Measurements from ENCODE around the gene LENG8.
"Not testable (repeated sequence)": the region's sequence is repeated elsewhere in the genome, so short reads cannot be mapped to it uniquely, and the experiment has no call there.

The LENG8 gene

DNA sequence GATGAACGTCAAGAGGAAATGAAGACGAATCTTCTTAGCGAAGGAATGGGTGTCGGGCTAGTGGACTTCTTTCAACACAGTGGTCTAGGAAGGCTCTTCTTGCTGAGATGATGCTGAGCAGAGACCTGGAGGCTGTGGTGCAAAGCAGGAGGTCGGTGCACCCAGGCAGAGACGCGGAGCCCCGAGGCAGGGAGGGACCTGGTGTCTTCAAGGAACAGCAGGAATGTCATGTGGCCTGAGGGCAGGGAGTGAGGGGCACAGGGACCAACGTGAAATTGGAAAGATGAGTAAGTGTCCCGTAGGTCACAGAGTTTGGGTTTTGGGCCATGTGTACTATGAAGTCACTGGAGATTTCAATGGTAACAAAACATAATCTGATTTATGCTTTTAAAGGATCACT, 35.5 kb downstream of the LENG8 start:
- no peak for DNase-seq (ENCODE audit: low read depth)

- DNase-seq (ENCODE audit: low read depth), result no peak
Observed at GRCh38 chr19:54485851-54486250, 36.9 kb downstream of the LENG8 start.

DNA sequence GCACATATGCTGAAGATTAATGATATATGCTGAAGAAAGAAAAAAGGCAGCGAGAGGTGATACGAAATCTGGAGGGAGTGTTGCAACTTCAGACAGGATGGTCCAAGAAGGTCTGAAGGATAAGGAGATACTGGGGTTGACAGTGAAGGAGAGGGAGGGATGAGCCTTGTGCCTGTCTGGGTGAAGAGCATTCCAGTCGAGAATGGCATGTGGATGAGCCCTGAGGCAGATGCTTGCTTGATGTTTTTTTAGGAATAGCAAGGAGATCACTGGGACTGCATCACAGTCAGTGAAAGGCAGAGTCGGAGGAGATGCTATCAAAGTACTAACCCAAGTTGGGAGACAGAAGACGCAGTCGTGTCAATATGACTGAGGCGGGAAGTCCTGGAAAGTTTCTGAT, 40.3 kb downstream of the LENG8 start:
- no peak for DNase-seq (ENCODE audit: low read depth)

DNA sequence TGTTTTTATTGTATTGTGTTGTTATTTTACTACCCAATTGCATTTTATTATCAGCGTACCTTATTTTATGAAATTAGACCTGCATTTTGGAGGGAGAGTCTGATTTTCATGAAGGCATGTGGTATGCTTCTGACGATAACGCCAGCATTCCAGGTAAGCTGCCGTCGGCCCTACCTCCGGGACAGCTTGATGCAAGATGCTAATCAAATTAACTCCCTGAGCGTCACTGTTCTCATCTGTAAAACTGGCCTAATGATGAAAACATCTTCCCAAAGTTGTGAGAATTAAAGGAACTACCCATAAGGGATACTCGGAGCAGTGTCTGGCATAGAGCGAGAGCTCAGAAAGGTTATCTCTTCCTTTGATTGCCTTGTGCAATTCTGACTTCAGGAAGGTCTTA, 40.8 kb downstream of the LENG8 start:
- DNase-seq (ENCODE audit: low read depth), result no peak

GRCh38 chr19:54492568-54492967, 43.6 kb downstream of the LENG8 start:
- DNase-seq (ENCODE audit: low read depth), result no peak

- not testable (repeated sequence) for DNase-seq (ENCODE audit: low read depth)
Observed at GRCh38 chr19:54493056-54493455, 44.1 kb downstream of the LENG8 start.

DNA sequence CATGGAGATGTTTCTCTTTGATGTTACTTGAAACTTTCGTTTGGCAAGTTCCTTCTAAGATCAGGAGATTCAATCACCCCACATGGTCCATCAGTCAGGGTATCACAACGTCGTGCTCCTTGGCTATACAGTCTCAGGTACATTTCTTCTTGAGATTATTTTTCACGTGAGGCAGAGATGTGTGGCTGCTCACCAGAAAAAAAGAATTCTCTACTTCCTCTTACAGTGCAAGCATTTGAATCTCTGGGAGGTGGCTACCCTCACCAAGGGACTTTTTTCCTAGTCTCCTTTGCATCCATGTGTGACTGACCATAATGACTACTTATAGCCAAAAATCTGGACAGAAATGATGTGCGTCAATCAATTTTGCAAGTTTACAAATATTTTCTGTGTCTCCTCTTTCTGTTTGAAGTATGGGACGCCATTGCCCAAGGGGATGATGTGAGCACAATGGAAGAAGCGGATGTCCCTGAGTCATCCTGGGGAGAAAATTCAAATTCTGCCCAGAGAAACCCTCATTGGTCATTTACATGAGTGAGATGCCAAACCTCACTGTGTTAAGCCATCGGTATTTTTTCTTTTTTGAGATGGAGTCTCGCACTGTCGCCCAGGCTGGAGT, 45.1 kb downstream of the LENG8 start:
- DNase-seq (ENCODE audit: low read depth), result no peak

- DNase-seq (ENCODE audit: low read depth), result not testable (repeated sequence)
Observed at GRCh38 chr19:54495284-54495683, 46.3 kb downstream of the LENG8 start.

- not testable (repeated sequence) for DNase-seq (ENCODE audit: low read depth)
Observed at GRCh38 chr19:54497747-54498450, 48.9 kb downstream of the LENG8 start.

- DNase-seq (ENCODE audit: low read depth), result not testable (repeated sequence)
Observed at GRCh38 chr19:54498451-54498772, 49.4 kb downstream of the LENG8 start.

- DNase-seq (ENCODE audit: low read depth), result no peak
Observed at GRCh38 chr19:54502518-54503048, 53.6 kb downstream of the LENG8 start, which contains the start of gene LAIR2. Gene LAIR2 (plus strand): TSS chr19:54502831. CDS start chr19:54502919, 88 bp downstream.

DNA sequence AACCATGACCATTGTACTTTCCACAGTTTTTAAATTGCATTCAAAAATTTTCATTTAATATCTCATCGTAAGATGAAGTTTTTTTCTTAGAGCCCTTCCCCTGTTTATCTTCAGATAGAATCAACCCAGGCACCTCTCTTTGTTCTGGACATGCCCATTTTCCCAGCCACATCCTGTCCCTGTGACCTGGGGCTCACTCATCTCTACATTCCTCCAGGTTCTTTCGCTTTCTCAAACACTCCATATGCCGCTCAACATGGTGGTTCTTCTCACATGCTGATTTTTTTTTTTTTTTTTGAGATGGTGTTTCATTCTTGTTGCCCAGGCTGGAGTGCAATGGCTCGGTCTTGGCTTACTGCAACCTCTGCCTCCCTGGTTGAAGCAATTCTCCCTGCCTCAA, 56.5 kb downstream of the LENG8 start:
- not testable (repeated sequence) for DNase-seq (ENCODE audit: low read depth)

DNA sequence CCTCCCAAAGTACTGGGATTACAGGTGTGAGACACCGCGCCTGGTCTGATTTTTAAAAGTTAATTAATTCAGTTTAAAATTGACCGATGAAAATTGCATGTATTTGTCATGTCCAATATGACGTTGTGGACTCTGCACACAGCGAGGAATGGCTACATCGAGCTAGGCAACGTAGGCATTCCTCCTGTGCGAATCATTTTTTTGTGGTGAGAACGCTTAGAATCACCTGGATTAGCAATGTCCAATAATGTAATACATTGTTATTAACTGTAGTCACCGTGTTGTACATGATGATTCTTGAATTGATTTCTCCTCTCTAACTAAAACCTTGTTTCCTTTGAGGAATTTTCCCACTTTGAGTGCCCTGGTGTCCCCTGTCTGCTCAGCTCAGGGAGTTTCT, 57.1 kb downstream of the LENG8 start:
- no peak for DNase-seq (ENCODE audit: low read depth)

DNA sequence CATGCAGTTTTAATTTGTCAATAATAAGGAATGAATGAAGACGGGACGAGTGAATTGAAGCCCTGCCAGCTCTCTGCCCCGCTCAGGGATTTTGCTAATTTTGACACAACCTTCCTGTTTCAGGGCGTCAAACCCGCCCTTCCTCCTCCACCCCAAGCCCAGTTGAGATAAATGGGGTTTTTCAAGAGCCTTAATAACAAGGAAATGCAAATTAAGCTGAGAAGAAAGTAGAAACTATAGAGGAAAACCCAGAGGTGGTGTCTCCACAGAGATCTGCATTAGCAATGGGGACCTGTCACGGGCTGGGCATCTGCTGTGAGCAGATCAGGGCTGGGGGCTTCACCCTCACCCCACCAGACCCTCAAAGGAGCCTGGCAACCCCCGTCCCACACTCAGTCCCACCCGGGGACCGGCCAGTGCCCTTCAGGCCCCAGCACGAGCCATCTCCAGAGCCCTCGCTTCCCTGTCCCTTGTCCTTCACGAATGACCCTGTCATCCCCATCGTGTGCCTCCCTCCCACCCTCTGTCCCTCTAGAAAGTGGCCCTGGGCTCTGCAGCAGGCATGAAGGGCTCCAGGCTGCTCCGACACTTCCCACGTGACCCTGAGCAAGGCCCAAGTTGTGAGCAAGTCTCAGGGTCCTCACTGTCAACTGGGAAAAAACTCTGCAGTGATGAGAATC, 58.2 kb downstream of the LENG8 start:
- DNase-seq (ENCODE audit: low read depth), result not testable (repeated sequence)

GRCh38 chr19:54507824-54508223, 58.8 kb downstream of the LENG8 start:
- no peak for DNase-seq (ENCODE audit: low read depth)

DNA sequence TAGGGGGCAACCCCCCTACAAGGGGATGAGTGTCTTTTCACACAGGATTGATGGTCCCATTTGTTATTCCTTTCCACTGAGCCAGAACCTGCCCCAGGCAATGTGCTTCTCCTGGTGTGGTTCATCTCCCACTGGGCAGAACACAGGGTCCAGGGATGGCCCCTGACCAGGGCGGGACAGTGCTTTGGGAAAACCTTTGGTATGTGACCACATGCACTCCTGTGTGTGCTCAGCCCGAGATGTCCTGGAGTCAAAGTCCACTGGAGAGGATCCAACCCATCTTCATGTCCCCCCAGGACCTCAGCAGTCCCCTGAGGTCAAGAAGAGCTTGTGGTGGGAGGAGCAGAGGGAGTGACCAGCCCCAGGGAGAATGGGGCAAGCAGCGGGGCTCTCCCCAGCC, 59.5 kb downstream of the LENG8 start:
- DNase-seq (ENCODE audit: low read depth), result not testable (repeated sequence)

DNA sequence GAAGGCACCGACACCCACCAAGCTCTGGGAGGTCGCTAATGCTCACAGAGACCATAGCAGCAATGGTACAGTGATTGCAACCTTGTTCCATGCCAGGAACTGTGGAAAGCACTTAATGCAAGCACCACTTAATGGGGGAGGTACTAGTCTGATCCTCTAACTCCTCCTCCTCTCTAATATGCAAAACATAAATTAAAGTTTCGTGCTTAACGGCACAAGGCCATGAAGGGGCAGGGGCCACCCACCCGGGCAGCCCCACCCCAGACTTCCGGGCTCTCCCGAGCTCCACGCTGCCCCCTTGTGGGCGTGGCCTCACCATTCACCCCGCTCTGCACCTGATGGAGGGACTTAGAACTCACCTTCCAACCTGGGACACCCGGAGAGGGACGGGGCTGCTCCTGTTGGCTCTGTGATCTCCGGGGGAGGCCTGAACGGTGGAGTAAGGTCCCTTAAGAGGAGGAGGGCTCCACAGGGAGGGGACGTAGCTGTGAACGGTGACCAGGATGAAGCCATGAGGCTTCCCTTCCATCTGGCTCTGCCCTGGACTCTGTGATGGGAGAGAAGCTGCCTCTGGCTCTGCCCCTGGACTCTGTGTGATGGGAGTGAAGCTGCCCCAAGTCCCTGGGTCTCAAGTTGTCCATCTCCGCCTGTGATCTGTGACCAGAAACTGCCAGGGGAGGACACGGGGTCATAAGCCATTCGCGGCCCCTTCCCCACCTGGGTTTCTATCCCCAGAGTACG, 60.4 kb downstream of the LENG8 start:
- DNase-seq (ENCODE audit: low read depth), result not testable (repeated sequence)
